HG03469 (cell line): ENCODE measurements around the gene SMARCAL1.

Experiments used
- ATAC-seq: cut with Tn5 transposase; IDR thresholded peaks from one replicate; pipeline ENCODE4 v1.9.1; 2021; ENCODE audit warnings: mild to moderate bottlenecking, moderate library complexity, moderate number of reproducible peaks; ENCODE audit not compliant: unreplicated experiment

Gene SMARCAL1

DNA sequence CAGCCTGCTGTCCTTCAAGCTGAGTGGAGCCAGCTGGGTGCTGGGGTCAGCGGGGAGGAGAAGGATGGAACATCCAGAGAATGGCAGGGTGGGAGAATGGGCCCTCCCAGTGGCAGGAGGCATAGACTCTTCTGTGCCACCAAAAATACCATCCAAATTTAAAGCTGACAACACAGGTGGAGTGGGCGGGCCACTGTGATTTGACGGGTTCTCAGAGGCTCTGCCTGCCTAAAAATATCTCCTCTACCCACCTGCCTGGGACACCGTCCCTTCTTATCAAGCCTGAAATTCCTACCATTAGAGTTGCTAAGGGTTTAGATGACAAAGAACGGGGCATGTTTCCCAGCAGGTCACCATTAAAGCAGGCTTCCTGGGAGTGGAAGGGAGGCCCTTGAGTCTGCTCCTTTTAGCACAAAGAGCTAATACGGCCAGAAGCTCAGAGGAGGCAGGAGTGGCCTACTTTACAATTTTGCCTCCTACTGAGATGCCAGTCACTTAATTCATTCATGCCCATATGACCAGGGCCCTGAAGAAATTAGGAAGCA, 20.2 kb upstream of the SMARCAL1 start:
- no peak for ATAC-seq

DNA sequence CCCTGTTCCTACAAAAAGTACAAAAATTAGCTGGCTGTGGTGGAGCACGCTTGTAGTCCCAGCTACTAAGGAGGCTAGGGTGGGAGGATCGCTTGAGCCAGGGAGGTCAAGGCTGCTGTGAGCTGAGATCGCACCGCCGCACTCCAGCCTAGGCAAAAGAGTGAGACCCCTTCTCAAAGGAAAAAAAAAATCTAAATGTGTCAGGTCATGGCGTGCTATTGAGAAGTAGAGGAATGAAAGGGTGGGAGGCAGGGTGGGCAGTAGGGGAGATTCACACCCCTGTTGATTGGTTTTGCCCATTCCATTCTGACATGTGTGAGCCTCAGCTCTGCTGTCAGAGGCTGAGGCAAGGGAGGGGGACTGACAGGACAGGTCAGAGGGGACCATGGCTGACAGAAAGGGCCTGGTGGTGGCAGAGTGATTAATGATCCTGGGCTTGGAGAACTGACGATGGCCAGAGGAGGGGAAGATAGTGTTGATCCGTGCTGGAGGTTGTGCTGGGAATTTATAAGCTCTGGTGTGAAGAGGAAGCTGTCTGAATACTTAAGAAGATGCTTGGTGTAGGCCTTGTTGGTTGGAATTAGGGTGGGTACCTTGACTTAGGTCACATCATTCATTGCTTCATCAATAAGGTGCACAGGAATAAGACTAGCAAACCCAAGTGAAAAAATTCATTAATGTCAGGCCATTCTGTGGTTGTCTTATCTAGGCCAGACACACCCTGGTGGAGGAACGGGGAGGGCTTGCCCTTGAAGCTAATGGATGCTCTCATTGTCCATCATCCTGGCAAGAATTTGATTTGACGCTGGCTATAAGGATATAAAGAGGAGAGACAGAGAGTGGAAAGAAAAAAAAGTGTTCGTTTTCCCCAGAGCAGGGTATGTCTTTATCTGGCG, 19.1 kb upstream of the SMARCAL1 start:
- no peak for ATAC-seq

DNA sequence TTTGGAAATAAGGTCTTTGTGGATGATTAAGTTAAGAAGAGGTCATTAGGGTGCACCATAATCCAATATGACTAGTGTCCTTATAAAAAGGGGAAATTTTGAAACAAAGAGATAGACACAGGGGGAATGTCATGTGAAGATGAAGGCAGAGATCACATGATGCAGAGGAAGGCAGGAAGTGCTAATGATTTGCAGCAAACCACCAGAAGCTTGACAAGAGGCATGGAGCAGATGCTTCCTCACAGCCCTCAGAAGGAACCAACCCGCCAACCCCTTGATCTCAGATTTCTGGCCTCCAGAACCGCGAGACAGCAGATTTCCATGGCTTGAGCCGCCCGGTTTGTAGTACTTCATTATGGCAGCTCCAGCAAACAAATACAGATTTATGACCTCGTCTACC, 17.4 kb upstream of the SMARCAL1 start:
- ATAC-seq, result no peak

DNA sequence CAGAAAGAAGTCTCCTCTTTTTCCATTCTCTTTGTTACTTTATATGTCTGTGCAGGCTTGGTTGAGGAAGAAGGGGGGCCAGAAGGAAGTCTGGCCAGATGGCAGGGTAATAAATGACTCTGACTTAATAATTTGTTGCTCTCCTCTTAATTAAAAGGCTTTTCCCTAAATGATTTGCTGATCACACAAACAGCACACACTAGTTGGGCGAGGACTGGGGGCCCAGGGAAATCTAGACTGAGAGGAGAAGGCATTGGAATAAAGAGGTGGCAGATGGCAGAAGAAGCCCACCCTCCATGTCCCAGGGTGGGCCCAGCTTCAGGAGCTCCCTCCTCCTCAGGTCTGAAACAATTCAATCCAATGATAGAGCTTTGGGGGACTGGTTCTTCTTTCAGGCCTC, 12.7 kb upstream of the SMARCAL1 start:
- ATAC-seq, result no peak

DNA sequence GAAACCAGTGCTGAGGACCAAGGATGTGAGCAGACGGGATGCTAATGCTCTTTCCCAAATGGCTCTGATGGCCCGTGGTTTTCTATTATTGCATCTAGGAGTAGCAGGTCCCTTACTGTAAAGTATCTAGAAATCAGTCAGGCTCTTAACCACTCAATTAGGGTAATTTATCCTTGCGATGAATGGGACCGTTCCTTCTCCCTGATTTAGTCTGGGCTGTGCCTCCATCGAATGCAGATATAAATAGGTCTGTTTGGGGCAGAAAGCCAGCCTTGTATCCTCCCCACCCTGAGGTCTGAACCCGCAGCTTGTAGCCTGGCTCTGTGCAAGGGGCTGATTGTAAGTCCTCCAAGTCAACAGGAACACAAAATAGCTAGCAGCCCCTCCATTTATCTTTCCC, 9.5 kb upstream of the SMARCAL1 start:
- no peak for ATAC-seq

DNA sequence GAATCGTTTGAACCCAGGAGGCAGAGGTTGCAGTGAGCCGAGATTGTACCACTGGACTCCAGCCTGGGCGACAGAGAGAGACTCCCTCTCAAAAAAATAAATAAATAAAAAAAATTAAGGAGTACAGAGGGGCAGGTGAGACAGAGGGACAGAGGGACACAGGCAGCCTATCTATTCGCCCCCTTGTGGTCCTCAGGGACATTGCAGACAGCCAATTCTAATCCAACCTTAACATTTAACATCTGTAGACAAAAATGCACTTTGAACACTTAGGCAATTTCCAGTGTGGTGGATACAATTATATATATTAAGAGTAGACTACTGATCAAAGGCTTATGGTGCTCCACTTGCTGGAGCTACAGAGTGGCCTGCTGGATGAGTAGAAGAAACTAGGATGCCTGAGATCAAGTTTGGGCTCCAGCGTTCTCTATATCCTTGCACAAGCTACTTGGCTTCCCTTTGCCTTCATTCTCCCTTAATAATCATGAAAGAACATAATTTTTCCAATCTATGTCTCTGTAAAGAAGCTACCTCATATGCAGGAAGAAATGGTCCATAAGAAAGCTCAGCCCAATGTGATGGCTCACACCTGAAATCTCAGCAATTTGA, 8.2 kb upstream of the SMARCAL1 start:
- ATAC-seq, result no peak

DNA sequence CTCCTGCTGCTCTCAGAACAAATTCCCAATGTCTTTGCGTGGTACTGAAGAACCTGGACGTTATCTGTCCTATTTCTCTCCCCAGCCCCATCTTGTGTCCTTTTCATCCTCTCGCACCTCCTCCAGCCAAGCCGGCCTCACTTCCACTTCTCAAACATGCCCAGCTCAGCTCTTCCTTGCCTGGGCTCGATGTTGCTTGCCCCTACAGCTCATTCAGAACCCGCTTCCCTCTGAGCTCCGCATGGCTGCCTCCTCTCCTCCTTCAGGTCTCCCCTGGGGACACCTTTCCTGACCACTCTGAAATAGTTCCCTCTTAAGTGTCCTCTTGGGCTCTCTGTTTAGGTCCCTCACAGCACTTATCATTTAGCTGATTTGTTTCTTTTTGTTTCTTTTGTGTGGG, 6.7 kb upstream of the SMARCAL1 start:
- ATAC-seq, result no peak

DNA sequence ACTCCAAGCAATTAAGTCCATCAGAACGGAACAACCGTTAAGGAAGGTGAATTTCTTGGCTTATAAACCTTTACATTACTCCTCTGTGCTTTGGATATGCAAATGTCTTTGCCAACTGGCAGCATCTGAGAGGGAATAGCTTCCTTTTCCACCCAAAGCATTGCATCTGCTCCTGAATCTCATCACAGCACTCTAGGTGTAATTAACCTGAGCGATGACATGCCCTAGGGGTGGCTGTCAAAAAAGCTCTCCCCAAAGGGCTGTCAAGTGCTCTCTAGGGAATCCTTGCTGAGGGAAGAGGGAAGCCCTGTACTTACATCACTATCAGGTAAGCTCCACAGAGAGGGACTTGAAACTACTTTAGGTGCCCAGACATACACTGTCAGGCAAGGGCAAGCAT, 5.5 kb upstream of the SMARCAL1 start:
- ATAC-seq, result no peak

DNA sequence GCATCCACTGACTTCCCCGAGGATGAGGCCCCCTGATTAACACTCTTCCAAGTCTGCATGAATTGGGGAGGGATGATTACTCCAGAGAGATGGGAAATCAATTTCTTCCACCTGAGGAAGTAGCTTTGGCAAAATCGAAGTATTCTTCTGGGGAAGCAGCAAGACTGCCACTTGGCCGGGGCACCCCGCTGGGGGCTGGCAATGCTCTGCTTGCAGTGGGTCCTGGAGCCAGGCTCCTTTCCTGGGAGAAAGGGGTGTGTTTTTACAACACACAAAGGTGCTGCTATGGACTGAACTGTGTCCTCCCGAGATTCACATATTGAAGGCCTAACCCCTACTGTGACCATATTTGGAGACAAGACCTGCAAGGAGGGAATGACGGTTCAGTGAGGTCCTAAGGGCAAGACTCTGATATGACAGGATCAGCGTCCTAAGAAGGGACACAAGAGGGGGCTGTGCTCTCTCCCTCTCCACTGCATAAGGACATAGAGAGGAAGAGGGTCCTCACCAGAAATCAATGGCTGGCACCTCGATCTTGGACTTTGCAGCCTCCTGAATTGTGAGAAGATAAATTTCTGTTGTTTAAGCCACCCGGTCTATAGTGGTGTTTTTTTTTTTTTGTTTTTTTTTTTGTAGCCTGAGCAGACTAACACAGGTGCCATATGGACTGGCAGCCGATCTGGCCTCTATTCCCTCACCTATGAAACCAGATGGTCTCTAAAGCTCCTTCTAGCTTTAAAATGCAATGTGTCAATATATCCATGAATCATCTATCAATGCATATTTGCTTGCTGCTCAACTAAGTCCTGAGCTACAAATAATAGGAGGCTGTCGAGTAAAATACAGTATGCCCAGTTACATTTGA, 3.6 kb upstream of the SMARCAL1 start:
- ATAC-seq, result no peak

DNA sequence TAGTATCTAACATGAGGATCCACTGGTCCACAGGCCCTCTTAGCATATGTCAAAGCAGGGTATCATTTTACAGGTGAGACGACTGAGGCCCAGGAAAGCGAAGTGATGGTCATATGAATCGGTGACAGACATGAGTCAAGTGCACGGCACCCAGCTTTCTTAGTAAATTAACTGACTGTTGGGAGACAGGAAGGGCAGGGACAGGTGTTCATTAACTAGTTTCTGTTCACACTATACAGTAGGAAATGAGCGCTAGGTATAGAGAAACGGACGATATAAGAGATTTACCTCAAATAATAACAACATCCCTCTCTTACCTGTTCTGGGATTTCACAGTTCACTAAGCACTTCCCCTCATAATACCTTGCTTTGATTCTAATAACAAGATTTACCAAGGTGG, 1.7 kb upstream of the SMARCAL1 start:
- no peak for ATAC-seq

DNA sequence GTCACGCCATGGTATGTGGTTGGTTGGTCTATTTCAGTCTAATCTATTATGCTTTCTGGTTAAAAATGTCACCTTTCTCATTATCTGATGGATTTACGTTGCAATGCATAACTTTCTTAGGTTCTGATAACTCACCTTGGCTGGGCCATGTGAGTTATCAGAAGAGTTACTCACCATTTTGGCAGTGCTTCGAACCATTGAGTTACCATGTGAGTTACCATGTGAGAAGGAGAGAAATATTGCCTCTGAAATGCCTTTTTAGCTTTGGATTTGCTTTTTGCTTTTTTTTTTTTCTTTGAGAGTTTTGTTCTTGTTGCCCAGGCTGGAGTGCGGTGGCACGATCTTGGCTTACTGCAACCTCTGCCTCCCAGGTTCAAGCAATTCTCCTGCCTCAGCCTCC, 1.6 kb downstream of the SMARCAL1 start:
- ATAC-seq, result no peak

DNA sequence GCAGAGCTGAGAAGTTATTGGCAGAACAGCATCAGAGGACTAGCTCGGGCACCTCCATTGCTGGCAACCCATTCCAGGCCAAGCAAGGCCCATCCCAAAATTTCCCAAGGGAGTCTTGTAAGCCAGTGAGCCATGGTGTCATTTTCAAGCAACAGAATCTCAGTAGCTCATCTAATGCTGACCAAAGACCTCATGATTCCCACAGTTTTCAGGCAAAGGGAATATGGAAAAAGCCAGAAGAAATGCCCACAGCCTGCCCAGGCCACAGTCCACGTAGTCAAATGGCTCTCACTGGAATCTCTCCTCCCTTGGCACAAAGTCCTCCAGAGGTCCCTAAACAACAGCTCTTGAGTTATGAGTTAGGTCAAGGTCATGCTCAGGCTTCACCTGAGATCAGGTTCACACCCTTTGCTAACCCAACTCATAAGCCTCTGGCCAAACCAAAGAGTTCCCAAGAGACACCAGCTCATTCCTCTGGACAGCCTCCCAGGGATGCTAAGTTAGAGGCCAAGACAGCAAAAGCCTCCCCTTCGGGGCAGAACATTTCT, 2.6 kb downstream of the SMARCAL1 start:
- ATAC-seq, result no peak

DNA sequence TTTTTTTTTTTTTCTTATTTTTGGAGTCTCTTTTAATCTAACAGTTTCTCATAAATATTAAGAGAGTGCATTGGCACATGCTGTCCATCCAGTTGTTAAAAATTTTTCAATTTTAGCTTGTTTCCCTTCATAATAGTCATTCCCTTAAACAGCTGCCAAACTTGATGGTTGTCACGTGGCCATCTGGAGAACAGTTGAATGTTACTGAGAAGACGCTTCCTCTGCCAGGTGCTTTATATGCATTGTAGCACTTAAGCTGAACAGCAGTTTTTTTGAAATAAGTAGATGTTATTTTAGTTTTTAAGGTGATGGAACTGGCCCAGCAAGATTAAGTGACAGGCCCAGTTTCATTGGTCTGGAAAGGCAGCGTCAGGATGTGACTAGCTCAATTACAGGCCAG, 3.3 kb downstream of the SMARCAL1 start:
- no peak for ATAC-seq

DNA sequence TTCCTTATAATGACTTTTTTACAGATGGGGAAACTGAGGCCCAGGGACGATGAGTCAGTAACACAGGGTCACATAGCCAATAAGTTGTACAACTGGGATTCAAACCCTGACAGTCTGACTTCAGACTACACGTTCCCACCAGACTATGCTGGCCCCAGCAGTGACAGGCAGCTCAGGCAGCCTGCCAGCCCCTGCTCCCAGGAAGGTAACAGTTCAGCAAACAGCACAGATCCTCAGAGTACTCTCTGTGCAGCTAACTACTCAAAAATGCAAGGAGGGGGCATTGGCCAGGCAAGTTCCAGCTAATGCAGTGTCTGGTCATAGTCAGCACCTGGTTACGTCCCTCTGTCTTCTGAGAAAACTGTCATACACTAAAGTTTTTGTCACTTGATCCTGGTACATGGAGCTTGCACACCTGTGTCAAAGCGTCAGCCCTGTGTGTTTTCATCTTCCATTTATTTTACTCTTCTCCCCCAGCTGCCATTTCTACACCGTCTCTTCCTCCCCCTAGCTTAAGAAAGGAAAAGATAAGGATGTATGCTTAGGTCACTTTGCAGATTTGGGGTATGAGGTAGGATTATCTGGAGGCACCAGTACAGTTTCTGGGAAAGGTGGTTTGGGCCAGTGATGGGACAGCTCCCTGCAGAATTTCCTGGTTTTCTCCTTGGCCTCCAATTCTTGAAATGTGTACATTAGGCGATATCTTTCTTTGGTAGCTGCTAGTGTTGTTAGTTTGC, 4.5 kb downstream of the SMARCAL1 start:
- no peak for ATAC-seq

DNA sequence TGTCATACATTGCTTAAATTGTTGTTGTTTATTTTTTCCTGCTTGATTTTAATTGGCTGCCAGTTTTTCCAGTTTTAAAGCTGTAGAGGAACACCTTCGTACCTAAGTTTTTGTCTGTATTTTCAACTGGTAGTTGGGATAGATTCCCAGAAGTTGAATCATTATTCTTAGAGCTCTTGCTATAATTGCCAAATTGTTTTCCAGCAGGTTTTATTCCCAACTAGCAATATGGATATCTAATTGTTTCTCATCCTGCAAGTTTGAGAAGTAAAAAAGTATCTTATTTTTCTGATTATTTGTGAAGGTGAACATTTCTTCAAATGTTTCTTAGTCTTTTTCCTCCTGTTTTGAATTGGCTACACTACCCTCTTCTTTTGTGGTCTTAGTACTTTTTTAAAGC, 6.7 kb downstream of the SMARCAL1 start:
- ATAC-seq, result no peak

DNA sequence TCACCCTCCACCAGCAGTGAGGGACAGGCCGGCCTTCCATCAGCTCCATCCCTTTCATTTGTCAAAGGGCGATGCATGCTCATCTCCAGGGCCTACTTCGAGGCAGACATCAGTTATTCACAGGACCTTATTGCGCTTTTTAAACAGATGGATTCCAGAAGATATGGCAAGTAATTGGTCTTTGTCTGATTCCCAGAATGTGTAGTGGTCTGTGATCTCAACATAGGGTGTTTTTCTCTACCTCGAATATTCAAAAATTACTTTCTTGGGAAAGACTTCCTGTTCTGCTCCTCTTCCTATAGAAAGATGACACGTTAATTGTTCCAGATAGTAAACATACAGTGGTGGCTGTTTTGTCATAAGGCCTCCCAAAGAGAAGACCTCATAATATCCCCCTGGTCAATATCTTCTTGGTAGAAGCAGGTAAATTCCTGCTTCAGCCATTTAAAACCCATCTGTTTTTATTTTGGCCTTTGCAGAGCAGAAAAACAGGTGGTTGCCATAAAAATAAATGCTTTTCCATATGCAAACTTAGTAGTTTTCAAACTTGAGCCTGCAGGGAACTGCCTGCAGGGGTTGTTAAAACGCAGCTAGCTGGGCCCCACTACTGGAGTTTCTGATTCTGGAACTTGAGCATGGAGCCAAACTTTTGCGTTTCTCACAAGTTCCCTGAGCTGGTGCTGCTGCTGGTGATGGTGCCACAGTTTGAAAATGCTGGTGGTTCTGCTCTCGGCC, 8.2 kb downstream of the SMARCAL1 start:
- no peak for ATAC-seq

DNA sequence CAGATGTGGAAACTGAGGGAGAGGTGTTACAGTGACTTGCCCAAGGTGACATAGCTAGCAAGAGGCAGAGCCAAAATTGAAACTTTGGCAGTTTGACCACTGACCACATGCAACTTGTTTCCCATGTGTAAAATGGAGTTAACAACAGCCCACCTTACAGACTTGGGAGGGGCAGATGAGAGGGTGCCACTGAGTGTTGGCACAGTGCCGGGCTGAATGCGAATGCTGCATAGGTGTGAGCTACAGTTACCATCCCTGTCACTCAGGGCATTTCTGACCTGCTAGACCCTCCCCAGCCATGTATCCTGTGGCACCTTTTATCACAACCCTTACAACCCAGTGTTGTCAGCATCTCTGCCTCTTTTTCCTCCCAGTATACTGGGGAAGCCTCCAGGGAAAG, 10.8 kb downstream of the SMARCAL1 start:
- no peak for ATAC-seq

DNA sequence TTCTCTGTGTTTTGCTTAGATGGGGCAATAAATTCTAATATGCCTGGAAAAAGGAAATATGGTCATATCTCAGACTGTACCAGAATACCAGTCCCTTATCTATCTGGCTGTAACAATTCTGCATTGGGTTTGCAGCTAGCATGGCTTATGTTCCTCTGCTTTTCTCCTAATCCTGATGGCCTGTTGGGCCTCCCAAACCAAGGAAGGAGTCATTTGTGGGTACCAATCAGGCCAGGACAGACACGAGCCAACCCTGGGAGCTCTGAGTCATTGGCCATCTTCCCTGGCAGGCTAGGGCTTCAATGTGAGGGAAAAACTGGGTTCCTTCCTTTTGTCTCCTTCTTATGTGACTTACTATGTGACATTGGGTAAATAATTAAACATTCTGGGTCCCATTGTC, 12.0 kb downstream of the SMARCAL1 start:
- no peak for ATAC-seq

DNA sequence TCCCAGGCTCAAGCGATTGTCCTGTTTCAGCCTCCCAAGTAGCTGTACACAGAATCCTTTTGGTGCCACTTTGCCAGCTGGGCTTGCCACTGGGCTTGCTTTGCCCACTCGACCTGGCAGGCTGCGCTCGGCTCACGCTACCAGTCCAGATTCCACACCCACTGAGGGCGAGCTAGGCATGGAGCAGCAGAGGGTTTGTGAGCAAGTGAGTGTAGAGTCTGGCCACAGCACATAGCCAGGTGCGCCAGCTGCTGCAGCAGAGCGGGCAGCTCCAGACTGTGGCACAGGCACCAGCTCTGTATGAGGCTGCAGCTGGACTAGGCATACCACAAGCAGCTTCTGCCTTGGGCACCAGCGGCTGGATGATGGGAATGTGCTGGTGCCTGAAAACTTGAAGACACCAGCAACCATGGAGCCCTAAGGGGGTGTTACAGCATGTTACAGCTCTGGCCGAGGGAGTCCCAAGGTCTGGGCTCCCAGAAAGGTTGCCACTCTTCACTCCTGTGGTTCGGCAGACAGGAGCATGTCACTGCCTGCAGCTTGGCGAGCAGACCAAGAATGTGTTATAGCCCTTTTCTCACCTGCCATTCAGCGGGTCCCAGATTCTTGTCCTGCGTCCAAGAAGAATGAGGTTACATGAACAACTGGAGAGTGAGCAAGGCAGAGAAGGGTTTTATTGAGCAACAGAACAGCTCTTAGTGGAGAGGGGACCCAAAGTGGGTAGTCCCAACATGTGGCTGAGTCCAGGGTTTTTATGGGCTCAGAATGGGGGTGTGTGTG, 12.9 kb downstream of the SMARCAL1 start:
- no peak for ATAC-seq
